ENCODE measurements around the gene HSH2D.
A peak's percentile ranks its signal among the peaks of the same experiment; 100 is the strongest.

Gene HSH2D

DNA sequence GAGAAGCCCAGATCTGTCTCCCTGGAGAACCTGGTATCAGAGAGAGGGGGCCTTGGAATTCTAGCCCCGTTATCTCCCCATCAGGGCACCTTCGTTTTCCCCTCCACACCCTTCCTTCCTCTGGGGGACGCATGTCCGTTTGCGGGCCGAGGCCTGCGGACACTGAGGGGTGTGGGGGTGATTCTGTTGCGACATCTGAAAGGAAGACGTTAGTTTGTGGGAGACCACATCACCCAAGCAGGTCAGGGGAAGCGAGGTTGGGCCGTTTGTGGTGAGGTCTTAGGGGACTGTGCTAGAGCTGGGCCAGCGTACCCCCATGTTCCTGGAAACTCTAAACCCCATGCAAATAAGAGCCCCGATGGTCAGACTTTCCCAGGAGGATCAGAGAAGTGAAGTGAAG, 3.7 kb upstream of the HSH2D start:
- TF ChIP-seq, protein P1, sequence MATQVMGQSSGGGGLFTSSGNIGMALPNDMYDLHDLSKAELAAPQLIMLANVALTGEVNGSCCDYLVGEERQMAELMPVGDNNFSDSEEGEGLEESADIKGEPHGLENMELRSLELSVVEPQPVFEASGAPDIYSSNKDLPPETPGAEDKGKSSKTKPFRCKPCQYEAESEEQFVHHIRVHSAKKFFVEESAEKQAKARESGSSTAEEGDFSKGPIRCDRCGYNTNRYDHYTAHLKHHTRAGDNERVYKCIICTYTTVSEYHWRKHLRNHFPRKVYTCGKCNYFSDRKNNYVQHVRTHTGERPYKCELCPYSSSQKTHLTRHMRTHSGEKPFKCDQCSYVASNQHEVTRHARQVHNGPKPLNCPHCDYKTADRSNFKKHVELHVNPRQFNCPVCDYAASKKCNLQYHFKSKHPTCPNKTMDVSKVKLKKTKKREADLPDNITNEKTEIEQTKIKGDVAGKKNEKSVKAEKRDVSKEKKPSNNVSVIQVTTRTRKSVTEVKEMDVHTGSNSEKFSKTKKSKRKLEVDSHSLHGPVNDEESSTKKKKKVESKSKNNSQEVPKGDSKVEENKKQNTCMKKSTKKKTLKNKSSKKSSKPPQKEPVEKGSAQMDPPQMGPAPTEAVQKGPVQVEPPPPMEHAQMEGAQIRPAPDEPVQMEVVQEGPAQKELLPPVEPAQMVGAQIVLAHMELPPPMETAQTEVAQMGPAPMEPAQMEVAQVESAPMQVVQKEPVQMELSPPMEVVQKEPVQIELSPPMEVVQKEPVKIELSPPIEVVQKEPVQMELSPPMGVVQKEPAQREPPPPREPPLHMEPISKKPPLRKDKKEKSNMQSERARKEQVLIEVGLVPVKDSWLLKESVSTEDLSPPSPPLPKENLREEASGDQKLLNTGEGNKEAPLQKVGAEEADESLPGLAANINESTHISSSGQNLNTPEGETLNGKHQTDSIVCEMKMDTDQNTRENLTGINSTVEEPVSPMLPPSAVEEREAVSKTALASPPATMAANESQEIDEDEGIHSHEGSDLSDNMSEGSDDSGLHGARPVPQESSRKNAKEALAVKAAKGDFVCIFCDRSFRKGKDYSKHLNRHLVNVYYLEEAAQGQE (IDR thresholded peaks at IDR 0.05; ENCODE audit: insufficient replicate concordance, low read depth), result peak; percentile 38
- TF ChIP-seq GABPA (IDR thresholded peaks at IDR 0.05; ENCODE audit: low read depth) (peak; percentile 38; the same call in 1 of the 2 replicates), POLR2AphosphoS5 (IDR thresholded peaks at IDR 0.05; ENCODE audit: low read depth) (peak; percentile 100), SPI1 (IDR thresholded peaks at IDR 0.05; ENCODE audit: borderline replicate concordance, low read depth) (peak; percentile 57; the same call in 1 of the 2 replicates), CTCF (IDR thresholded peaks at IDR 0.05; ENCODE audit: insufficient read depth, low read length) (no peak)
- Histone ChIP-seq H3K27me3 (ENCODE audit: insufficient read depth, poor library complexity, severe bottlenecking) (no peaks in the 10 kb centered on the region), H3K4me3 (replicated peaks; ENCODE audit: insufficient read depth, low read length) (peak overlapping the region; percentile 20), H3K27ac (replicated peaks) (peak overlapping the region; percentile 92)
- DNase-seq (ENCODE audit: low read depth in 1 of 2, low spot score in 1 of 2), result peak; percentile 96 to 99

DNA sequence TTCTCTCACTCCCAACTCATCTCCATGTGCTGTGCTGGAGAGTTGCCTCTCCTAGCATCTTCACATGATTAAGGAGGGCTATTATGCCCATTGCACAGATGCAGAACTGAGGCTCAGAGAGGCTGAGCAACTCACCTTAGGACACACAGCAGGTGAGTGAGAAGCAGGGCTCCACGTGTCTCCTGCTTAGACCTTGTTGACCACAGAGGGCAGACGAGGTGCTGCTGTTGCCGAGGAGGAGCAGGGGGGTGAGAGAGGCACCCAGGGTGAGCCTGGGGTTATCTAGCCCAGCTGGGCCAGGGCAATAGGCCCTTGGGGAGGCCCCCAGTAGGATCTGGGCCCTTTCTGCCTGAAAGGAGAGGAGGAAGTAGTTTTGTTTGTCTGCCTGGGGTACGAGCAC, 2.4 kb upstream of the HSH2D start:
- no peaks in the 10 kb centered on the region for H3K27me3 ChIP-seq (ENCODE audit: insufficient read depth, poor library complexity, severe bottlenecking)
- H3K27ac ChIP-seq (replicated peaks), result peak overlapping the region; percentile 92
- TF ChIP-seq POLR2AphosphoS5 (IDR thresholded peaks at IDR 0.05; ENCODE audit: low read depth), result peak; percentile 89
- no peak for TF ChIP-seq GABPA (IDR thresholded peaks at IDR 0.05; ENCODE audit: low read depth)
- peak; percentile 11 for TF ChIP-seq CTCF (IDR thresholded peaks at IDR 0.05; ENCODE audit: insufficient read depth, low read length)
- TF ChIP-seq, protein P1 (IDR thresholded peaks at IDR 0.05; ENCODE audit: insufficient replicate concordance, low read depth), result no peak
- peak; percentile 91 to 96 for DNase-seq (ENCODE audit: low read depth in 1 of 2, low spot score in 1 of 2)
- H3K4me3 ChIP-seq (replicated peaks; ENCODE audit: insufficient read depth, low read length), result no peak overlapping the region

GRCh38 chr19:16142032-16142580, 1.4 kb upstream of the HSH2D start:
- Histone ChIP-seq H3K4me3 (replicated peaks; ENCODE audit: insufficient read depth, low read length) (no peak overlapping the region), H3K27me3 (ENCODE audit: insufficient read depth, poor library complexity, severe bottlenecking) (no peaks in the 10 kb centered on the region), H3K27ac (replicated peaks) (peak overlapping the region; percentile 92)
- no peak for TF ChIP-seq CTCF (IDR thresholded peaks at IDR 0.05; ENCODE audit: insufficient read depth, low read length)
- peak; percentile 89 for TF ChIP-seq SPI1 (IDR thresholded peaks at IDR 0.05; ENCODE audit: borderline replicate concordance, low read depth)
- TF ChIP-seq GABPA (IDR thresholded peaks at IDR 0.05; ENCODE audit: low read depth), result no peak; the same call in 1 of the 2 replicates
- 0 out of 2 replicates have a peak, but pooled peaks have one; percentile 57 for TF ChIP-seq POLR2AphosphoS5 (IDR thresholded peaks at IDR 0.05; ENCODE audit: low read depth)
- TF ChIP-seq, protein P1 (IDR thresholded peaks at IDR 0.05; ENCODE audit: insufficient replicate concordance, low read depth), result no peak
- peak in 1 of 2 experiments; percentile 64 for DNase-seq (ENCODE audit: low read depth in 1 of 2, low spot score in 1 of 2)
